HepG2 (cell line): Measurements from ENCODE around the gene SMARCB1. TPM values are rescaled to one million over a fixed set of nuclear protein-coding genes. Genes with fewer than 3 reads are reported as not detected.

Experiments
- AKAP8 ChIP-seq: sonication (generic); formaldehyde crosslinking; IDR thresholded peaks from 2 replicates; pipeline ENCODE4 v1.5.1; 2020; ENCODE audit warnings: mild to moderate bottlenecking, missing genetic modification reagents
- GATAD2A ChIP-seq: IDR thresholded peaks from 2 replicates; pipeline ENCODE4 v1.6.1; 2016
- GFI1 ChIP-seq: sonication (generic); formaldehyde crosslinking; IDR thresholded peaks from 2 replicates; pipeline ENCODE4 v1.5.0; 2020; ENCODE audit warnings: missing genetic modification reagents, mild to moderate bottlenecking, borderline replicate concordance
- HMGXB4 ChIP-seq, 2 experiments: sonication (generic) in 1 of 2; formaldehyde crosslinking in 1 of 2; IDR thresholded peaks; 2 replicates each; pipeline versions ENCODE4 v1.4.0 to v1.6.1; 2018 to 2020; ENCODE audit warnings: missing genetic modification reagents in 2 of 2, borderline replicate concordance in 1 of 2, low read depth in 1 of 2, mild to moderate bottlenecking in 1 of 2, missing biosample characterization in 1 of 2
- PHF20 ChIP-seq: sonication (generic); formaldehyde crosslinking; IDR thresholded peaks from 2 replicates; pipeline ENCODE4 v1.5.0; 2020; ENCODE audit warnings: mild to moderate bottlenecking, missing genetic modification reagents
- TEF ChIP-seq: sonication (generic); formaldehyde crosslinking; IDR thresholded peaks from 2 replicates; pipeline ENCODE4 v1.5.0; 2020; ENCODE audit warnings: missing genetic modification reagents
- TMF1 ChIP-seq: sonication (generic); formaldehyde crosslinking; IDR thresholded peaks from 2 replicates; pipeline ENCODE4 v1.8.1; 2022; ENCODE audit warnings: low read depth, missing genetic modification reagents
- YEATS4 ChIP-seq: sonication (generic); formaldehyde crosslinking; IDR thresholded peaks from 2 replicates; pipeline ENCODE4 v1.4.0; 2020; ENCODE audit warnings: missing genetic modification reagents, borderline replicate concordance
- ZBTB33 ChIP-seq: sonication (generic); formaldehyde crosslinking; IDR thresholded peaks from 2 replicates; pipeline ENCODE4 v1.4.0; 2020; ENCODE audit warnings: missing genetic modification reagents
- ZNF207 ChIP-seq: fragments of 450-650 bp; IDR thresholded peaks from 2 replicates; pipeline ENCODE4 v1.6.1; 2016; ENCODE audit warnings: antibody characterized with exemption, borderline replicate concordance
- ZNF232 ChIP-seq: sonication (generic); formaldehyde crosslinking; IDR thresholded peaks from 2 replicates; pipeline ENCODE4 v1.4.0; 2020; ENCODE audit warnings: missing genetic modification reagents, borderline replicate concordance
- ZNF296 ChIP-seq: sonication (generic); formaldehyde crosslinking; conservative IDR thresholded peaks from 2 replicates; pipeline ENCODE4 v1.5.0; 2020; ENCODE audit warnings: mild to moderate bottlenecking, missing genetic modification reagents
- ZNF362 ChIP-seq: sonication (generic); formaldehyde crosslinking; IDR thresholded peaks from 2 replicates; pipeline ENCODE4 v1.4.0; 2020; ENCODE audit warnings: missing genetic modification reagents, mild to moderate bottlenecking, borderline replicate concordance
- ZNF709 ChIP-seq: sonication (generic); formaldehyde crosslinking; IDR thresholded peaks from 2 replicates; pipeline ENCODE4 v1.5.0; 2020; ENCODE audit warnings: mild to moderate bottlenecking, missing genetic modification reagents
- polyA plus RNA-seq, 8 experiments: library from polyadenylated mRNA; depleted of rRNA in 3 of 8; stranded (reverse) in 7 of 8; unstranded in 1 of 8; fragments of >200 nt; fragmentation: Illumina TruSeq in 4 of 8; extraction: Trizol in 4 of 8; gene quantifications; 2 replicates each; pipeline versions ENCODE4 v1.2.1 to v1.2.3, GENCODE V29; 2011 to 2016; ENCODE audit warnings: low read depth in 4 of 8, missing spikeins in 1 of 8, mixed read lengths in 1 of 8; ENCODE audit not compliant: insufficient read depth in 1 of 8
- total RNA-seq, 5 experiments: library from RNA; depleted of rRNA; stranded (reverse); fragments of >200 nt; fragmentation: Illumina TruSeq; extraction: Trizol; gene quantifications; 2 replicates each; pipeline ENCODE4 v1.2.3, GENCODE V29; 2016; ENCODE audit warnings: low read depth in 1 of 5

The SMARCB1 gene
- total and polyA plus RNA-seq, 2 of the 13 experiments (the other 11 are each of a cell fraction or from before 2014, with no cell fraction given), result 74.0 to 166 TPM

GRCh38 chr22:23774114-23774921, 12.4 kb upstream of the SMARCB1 start (continued):
- peak; percentile 59; the same call in 1 of the 2 replicates for TF ChIP-seq ZNF362 (CRISPR knock-in tag)
- peak; percentile 32 to 81; a peak in 2 of 4 replicates for TF ChIP-seq HMGXB4 (CRISPR knock-in tag; IDR thresholded peaks at IDR 0.05; ENCODE audit: borderline replicate concordance in 1 of 2, low read depth in 1 of 2)
- no peak for TF ChIP-seq TEF (CRISPR knock-in tag)
- 0 out of 2 replicates have a peak, but pooled peaks have one; percentile 29 for TF ChIP-seq ZNF232 (CRISPR knock-in tag)
- peak; percentile 79 for TF ChIP-seq GFI1 (CRISPR knock-in tag)
- no peak for TF ChIP-seq ZNF207
- no peak for TF ChIP-seq TMF1 (CRISPR knock-in tag)
- TF ChIP-seq ZNF296, result peak; percentile 96
- TF ChIP-seq AKAP8, result peak; percentile 87; the same call in 1 of the 2 replicates
- no peak for TF ChIP-seq ZNF709 (CRISPR knock-in tag)
- TF ChIP-seq GATAD2A (CRISPR knock-in tag), result peak; percentile 90
- TF ChIP-seq YEATS4 (CRISPR knock-in tag), result peak; percentile 72; the same call in 1 of the 2 replicates
- TF ChIP-seq ZBTB33 (CRISPR knock-in tag), result peak; percentile 18; the same call in 1 of the 2 replicates
- no peak for TF ChIP-seq PHF20
